GM12878 (cell line): Measurements from ENCODE around the gene GNG3. TPM values are rescaled to one million over a fixed set of nuclear protein-coding genes. Genes with fewer than 3 reads are reported as not detected.

ENCODE experiments used
- ATAC-seq: fragments of 200-7000 bp; cut with Tn5 transposase; 3 replicates; pipeline ENCODE4 v1.9.1; 2020; ENCODE audit warnings: mild to moderate bottlenecking, moderate library complexity
- BruUV-seq: library from RNA; stranded (reverse); fragments of 400-500 nt; replicated peaks from 2 replicates; lab custom pipeline; 2021; lab: Mats Ljungman, UMichigan
- CTCF ChIA-PET: fragments of 300-600 bp; sonication (Branson Sonifier 250); formaldehyde crosslinking; extraction: SDS; loops from one replicate; lab custom pipeline; 2021; ENCODE audit warnings: inconsistent platforms; lab: Yijun Ruan, JAX
- POLR2A ChIA-PET: fragments of 350-600 bp; formaldehyde crosslinking; extraction: SDS; loops from one replicate; lab custom pipeline; 2021; ENCODE audit warnings: inconsistent platforms; lab: Charles Lee
- RAD21 ChIA-PET: fragments of 300-600 bp; sonication (Branson Sonifier 250); formaldehyde crosslinking; loops from one replicate; lab custom pipeline; 2023; ENCODE audit warnings: antibody characterized with exemption; ENCODE audit not compliant: unreplicated experiment; lab: Charles Lee
- SMC1A ChIA-PET: fragments of 300-600 bp; sonication (Branson Sonifier 250); formaldehyde crosslinking; loops from one replicate; lab custom pipeline; 2023; ENCODE audit not compliant: unreplicated experiment, uncharacterized antibody; lab: Charles Lee
- DNase-seq: peaks from one replicate; pipeline ENCODE4 v3.0.0-alpha.2; 2011; ENCODE audit warnings: low read depth, low spot score
- FAIRE-seq: peaks from 3 replicates; lab custom pipeline; 2011; peaks lifted over from hg19 to GRCh38; lab: Jason Lieb, UNC
- H2AFZ ChIP-seq: 2 replicates; pipeline ENCODE4 v1.6.0; 2011; ENCODE audit warnings: low read depth, low read length, control low read depth; ENCODE audit not compliant: control insufficient read depth
- H3K27ac ChIP-seq: 2 replicates; pipeline ENCODE4 v1.5.1; 2011; ENCODE audit warnings: control low read depth; ENCODE audit not compliant: control insufficient read depth, insufficient read depth
- H3K27me3 ChIP-seq, 2 experiments: replicated peaks in 1 of 2; 2 replicates each; pipeline versions ENCODE4 v1.6.0 to v1.6.1; 2011; ENCODE audit warnings: low read length in 1 of 2; ENCODE audit not compliant: control insufficient read depth in 2 of 2, insufficient read depth in 2 of 2
- H3K36me3 ChIP-seq, 2 experiments: 2 replicates each; pipeline ENCODE4 v1.5.1; 2011; ENCODE audit warnings: low read length in 1 of 2; ENCODE audit not compliant: control insufficient read depth in 2 of 2, insufficient read depth in 2 of 2
- H3K4me1 ChIP-seq: 2 replicates; pipeline ENCODE4 v1.6.1; 2011; ENCODE audit warnings: mild to moderate bottlenecking, low read length, moderate library complexity, mixed read lengths; ENCODE audit not compliant: control insufficient read depth, insufficient read depth
- H3K4me2 ChIP-seq: 2 replicates; pipeline ENCODE4 v1.6.0; 2011; ENCODE audit warnings: control low read depth; ENCODE audit not compliant: control insufficient read depth, insufficient read depth
- H3K4me3 ChIP-seq: fragments of 200-600 bp; sonication (generic); 2 replicates; pipeline ENCODE4 v1.5.1; 2016
- H3K79me2 ChIP-seq: 2 replicates; pipeline ENCODE4 v1.6.0; 2011; ENCODE audit warnings: low read length; ENCODE audit not compliant: control insufficient read depth, insufficient read depth
- H3K9ac ChIP-seq: 2 replicates; pipeline ENCODE4 v1.8.0; 2011; ENCODE audit warnings: low read length, control low read depth, mixed read lengths; ENCODE audit not compliant: control insufficient read depth, insufficient read depth
- H3K9me3 ChIP-seq: replicated peaks from 3 replicates; pipeline ENCODE4 v1.5.1; 2011; ENCODE audit warnings: mild to moderate bottlenecking, low read length; ENCODE audit not compliant: control insufficient read depth, insufficient read depth
- H4K20me1 ChIP-seq: 2 replicates; pipeline ENCODE4 v1.6.0; 2011; ENCODE audit not compliant: control insufficient read depth, insufficient read depth
- ATF3 ChIP-seq: IDR thresholded peaks from 2 replicates; pipeline ENCODE4 v1.6.1; 2011; ENCODE audit warnings: low read depth, mild to moderate bottlenecking, low read length, moderate library complexity, borderline replicate concordance; ENCODE audit errors: extremely low read depth
- KDM1A ChIP-seq: fragments of 200-600 bp; sonication (generic); IDR thresholded peaks from 2 replicates; pipeline ENCODE4 v1.6.1; 2016; ENCODE audit warnings: borderline replicate concordance
- LARP7 ChIP-seq: fragments of 450-650 bp; IDR thresholded peaks from 2 replicates; pipeline ENCODE4 v1.6.1; 2017; ENCODE audit warnings: mild to moderate bottlenecking
- SMAD5 ChIP-seq: IDR thresholded peaks from 2 replicates; pipeline ENCODE4 v1.6.1; 2016; ENCODE audit warnings: antibody characterized with exemption, low read depth
- STAT1 ChIP-seq: fragments of 450-650 bp; conservative IDR thresholded peaks from 2 replicates; pipeline ENCODE4 v1.6.1; 2014; ENCODE audit warnings: antibody characterized with exemption, mild to moderate bottlenecking
- ZBED1 ChIP-seq: IDR thresholded peaks from 2 replicates; pipeline ENCODE4 v1.6.1; 2016; ENCODE audit warnings: borderline replicate concordance
- ZBTB33 ChIP-seq: fragments of 450-650 bp; IDR thresholded peaks from 2 replicates; pipeline ENCODE4 v1.6.1; 2017; ENCODE audit warnings: mild to moderate bottlenecking
- ZNF217 ChIP-seq: fragments of 450-650 bp; IDR thresholded peaks from 2 replicates; pipeline ENCODE4 v1.6.1; 2017; ENCODE audit warnings: antibody characterized with exemption, mild to moderate bottlenecking
- WGBS: methylation state at CpG from one replicate; pipeline ENCODE4 v1.1.6; 2016; ENCODE audit warnings: low lambda C conversion rate; ENCODE audit not compliant: insufficient replicate concordance, insufficient coverage; ENCODE audit errors: missing lambda C conversion rate; 5-methylcytosine and 5-hydroxymethylcytosine counted together
- in situ Hi-C: fragments of 300-500 bp; cut with MboI; formaldehyde crosslinking; loops from 9 replicates; pipeline ENCODE4 v1.14.3; 2018; ENCODE audit warnings: mixed read lengths
- intact Hi-C: fragments of 100-400 bp; cut with micrococcal nuclease; formaldehyde crosslinking; loops from one replicate; pipeline ENCODE4 v1.14.2; 2022; ENCODE audit not compliant: unreplicated experiment
- polyA plus RNA-seq, 11 experiments: library from polyadenylated mRNA; depleted of rRNA in 4 of 11; unstranded in 6 of 11; stranded (reverse) in 5 of 11; fragments of >200 nt; fragmentation: Nextera tagmentation in 4 of 11; fragmentation: Illumina TruSeq in 1 of 11; extraction: Ambion mirVana in 4 of 11; extraction: Trizol in 1 of 11; gene quantifications; 1 replicate in 1 of 11; 2 replicates in 10 of 11; pipeline versions ENCODE4 v1.2.1 to v1.2.3, GENCODE V29; 2011 to 2016; ENCODE audit warnings: inconsistent platforms in 2 of 11, missing spikeins in 2 of 11, low read depth in 1 of 11
- total RNA-seq, 4 experiments: library from RNA; depleted of rRNA in 3 of 4; stranded (reverse); fragments of >200 nt in 3 of 4; fragmentation: Illumina TruSeq in 1 of 4; extraction: Trizol in 1 of 4; gene quantifications; 2 replicates each; pipeline versions ENCODE4 v1.2.1 to v1.2.3, GENCODE V29; 2013 to 2021

The GNG3 gene
- total and polyA plus RNA-seq, 10 of the 15 experiments (the other 5 are each of a cell fraction or from before 2014, with no cell fraction given): 0.27 to 0.83 (median 0.57) TPM; not detected in 5

GRCh38 chr11:62682518-62682917, 25.0 kb upstream of the GNG3 start:
- Histone ChIP-seq H3K79me2 (peaks cover 18% of the 10 kb centered on the region), H3K27me3 (no peaks in the 10 kb centered on the region), H3K9ac (no peak overlapping the region), H3K4me2 (no peak overlapping the region), H3K4me1 (peaks cover 6% of the 10 kb centered on the region), H3K4me3 (no peak overlapping the region), H3K36me3 (0 out of 4 replicates have a peak, but pooled peaks cover 0 to under 1% of the 10 kb centered on the region in 2 experiments), H3K27ac (no peak overlapping the region), H4K20me1 (no peaks in the 10 kb centered on the region), H2AFZ (no peak overlapping the region), H3K9me3 (no peaks in the 10 kb centered on the region)
- no peak for TF ChIP-seq LARP7
- no peak for TF ChIP-seq KDM1A
- no peak for TF ChIP-seq SMAD5
- no peak for TF ChIP-seq ATF3
- TF ChIP-seq ZNF217: no peak
- TF ChIP-seq ZBTB33: no peak
- TF ChIP-seq STAT1: no peak
- TF ChIP-seq ZBED1: no peak
- intact Hi-C loops (loop anchor here (10.0 kb wide), 1 partner anchor 218 kb away; no protein-coding TSS in a partner anchor), in situ Hi-C loops (no loop called here)
- 62% methylated on average over 7 of the region's 7 CpGs for WGBS
- ATAC-seq (no peak), DNase-seq (no peak), FAIRE-seq (no peak)
- ChIA-PET POLR2A (no interaction called here), SMC1A (interaction anchor here (0.8 to 1.3 kb wide), 2 partner anchors 11 to 87 kb away, joined by 3 to 4 read pairs; no protein-coding TSS in a partner anchor), RAD21 (no interaction called here), CTCF (no interaction called here)
- BruUV-seq: no TSS peak
